Smooth muscle cell (in vitro differentiated cells): ENCODE data around the gene SIX4. TPM values are rescaled to one million over a fixed set of nuclear protein-coding genes. Genes with fewer than 3 reads are reported as not detected.

ENCODE experiments used
- polyA plus RNA-seq: library from polyadenylated mRNA; unstranded; fragments of >200 nt; fragmentation: Nextera tagmentation; extraction: Ambion mirVana; gene quantifications from 2 replicates; pipeline ENCODE4 v1.2.1, GENCODE V29; 2016
- total RNA-seq: library from RNA; depleted of rRNA; stranded (reverse); fragments of >200 nt; gene quantifications from 2 replicates; pipeline ENCODE4 v1.2.3, GENCODE V29; 2014

Gene SIX4
- total and polyA plus RNA-seq, 2 experiments from 2014 or later, result 2.1 to 13.3 TPM

Other genes with a start within 250 kb of the SIX4 start
- 1.3 TPM in 1 of 2 replicates, not detected in the other for gene C14orf39, start 238.3 kb downstream of the SIX4 start, total RNA-seq
- gene C14orf39, start 238.3 kb downstream of the SIX4 start, polyA plus RNA-seq, result 0.63 TPM in 1 of 2 replicates, not detected in the other
- gene SIX6, start 215.2 kb downstream of the SIX4 start, total RNA-seq, result not detected in 2 replicates
- not detected in 2 replicates for gene SIX6, start 215.2 kb downstream of the SIX4 start, polyA plus RNA-seq
- 0.54 TPM in 1 of 2 replicates, not detected in the other for gene SIX1, start 74.9 kb downstream of the SIX4 start, total RNA-seq
- gene SIX1, start 74.9 kb downstream of the SIX4 start, polyA plus RNA-seq, result not detected in 2 replicates
- gene MNAT1, start 10.4 kb upstream of the SIX4 start, total RNA-seq, result 48.8 and 62.7 TPM in 2 replicates
- gene MNAT1, start 10.4 kb upstream of the SIX4 start, polyA plus RNA-seq, result 28.1 and 31.6 TPM in 2 replicates